WTC11 (cell line): ENCODE measurements around the gene PDE6B. TPM values are rescaled to one million over a fixed set of nuclear protein-coding genes. Genes with fewer than 3 reads are reported as not detected.
A peak's percentile ranks its signal among the peaks of the same experiment; 100 is the strongest.

Experiments
- ATAC-seq: fragments of 200-7000 bp; cut with Tn5 transposase; 2 replicates; pipeline ENCODE4 v1.10.0; 2021; ENCODE audit warnings: mild to moderate bottlenecking, moderate library complexity
- CTCF ChIA-PET: fragments of 300-600 bp; sonication (Branson Sonifier 250); formaldehyde crosslinking; loops from one replicate; lab custom pipeline; 2021; ENCODE audit warnings: antibody characterized with exemption; lab: Charles Lee
- POLR2A ChIA-PET: fragments of 350-600 bp; sonication (Branson Sonifier 250); formaldehyde crosslinking; loops from one replicate; lab custom pipeline; 2021; ENCODE audit warnings: antibody characterized with exemption; lab: Charles Lee
- DNase-seq: peaks from one replicate; pipeline ENCODE4 v3.0.0; 2021; ENCODE audit warnings: low spot score
- H3K27ac Mint-ChIP-seq: 2 replicates; pipeline ENCODE4 v1.8.0; 2021; ENCODE audit warnings: mixed read lengths
- H3K27me3 Mint-ChIP-seq: 2 replicates; pipeline ENCODE4 v1.8.0; 2021; ENCODE audit warnings: low read depth, mild to moderate bottlenecking, moderate library complexity, mixed read lengths
- H3K36me3 Mint-ChIP-seq: 2 replicates; pipeline ENCODE4 v1.8.0; 2021; ENCODE audit warnings: mixed read lengths
- H3K4me1 Mint-ChIP-seq: 2 replicates; pipeline ENCODE4 v1.8.0; 2022; ENCODE audit warnings: mixed read lengths
- H3K4me3 Mint-ChIP-seq: 2 replicates; pipeline ENCODE4 v1.8.0; 2021; ENCODE audit warnings: mild to moderate bottlenecking, moderate library complexity, mixed read lengths
- H3K9me3 Mint-ChIP-seq: 2 replicates; pipeline ENCODE4 v1.8.0; 2021; ENCODE audit warnings: mixed read lengths
- CBFB ChIP-seq: sonication (generic); formaldehyde crosslinking; IDR thresholded peaks from 2 replicates; pipeline ENCODE4 v1.8.1; 2022; ENCODE audit warnings: mild to moderate bottlenecking, low read depth, missing genetic modification reagents
- CDX4 ChIP-seq: fragments of 250-450 bp; sonication (Bioruptor Pico); IDR thresholded peaks from 2 replicates; pipeline ENCODE4 v1.9.0; 2021; ENCODE audit warnings: moderate library complexity, mild to moderate bottlenecking, inconsistent platforms, borderline replicate concordance
- EMX1 ChIP-seq: fragments of 250-450 bp; sonication (Bioruptor Pico); IDR thresholded peaks from 2 replicates; pipeline ENCODE4 v1.8.0; 2021; ENCODE audit warnings: mild to moderate bottlenecking
- FOXK1 ChIP-seq: sonication (generic); formaldehyde crosslinking; IDR thresholded peaks from 2 replicates; pipeline ENCODE4 v1.8.0; 2022; ENCODE audit warnings: mild to moderate bottlenecking, moderate library complexity, missing genetic modification reagents
- FOXP4 ChIP-seq: sonication (generic); formaldehyde crosslinking; IDR thresholded peaks from 2 replicates; pipeline ENCODE4 v1.8.0; 2022; ENCODE audit warnings: mild to moderate bottlenecking, missing genetic modification reagents
- GABPB1 ChIP-seq: sonication (generic); formaldehyde crosslinking; IDR thresholded peaks from 2 replicates; pipeline ENCODE4 v1.8.1; 2023; ENCODE audit warnings: mild to moderate bottlenecking, missing genetic modification reagents
- HMGXB4 ChIP-seq: sonication (generic); formaldehyde crosslinking; IDR thresholded peaks from 2 replicates; pipeline ENCODE4 v1.8.1; 2023; ENCODE audit warnings: mild to moderate bottlenecking, moderate library complexity, missing genetic modification reagents
- NFATC4 ChIP-seq: fragments of 250-450 bp; sonication (Bioruptor Pico); IDR thresholded peaks from 2 replicates; pipeline ENCODE4 v1.9.0; 2021; ENCODE audit warnings: mild to moderate bottlenecking
- NFE2L1 ChIP-seq: sonication (generic); formaldehyde crosslinking; IDR thresholded peaks from 2 replicates; pipeline ENCODE4 v1.8.1; 2023; ENCODE audit warnings: missing genetic modification reagents
- NR2C2 ChIP-seq: sonication (generic); formaldehyde crosslinking; IDR thresholded peaks from 2 replicates; pipeline ENCODE4 v1.8.0; 2022; ENCODE audit warnings: mild to moderate bottlenecking, missing genetic modification reagents
- SMAD4 ChIP-seq: sonication (generic); formaldehyde crosslinking; IDR thresholded peaks from 2 replicates; pipeline ENCODE4 v1.8.0; 2022; ENCODE audit warnings: mild to moderate bottlenecking, missing genetic modification reagents
- SP1 ChIP-seq: sonication (generic); formaldehyde crosslinking; conservative IDR thresholded peaks from 2 replicates; pipeline ENCODE4 v1.8.1; 2022; ENCODE audit warnings: missing genetic modification reagents
- STAT6 ChIP-seq: sonication (generic); formaldehyde crosslinking; conservative IDR thresholded peaks from 2 replicates; pipeline ENCODE4 v1.8.1; 2023; ENCODE audit warnings: mild to moderate bottlenecking, low read depth, missing genetic modification reagents, moderate library complexity
- TEAD1 ChIP-seq: sonication (generic); formaldehyde crosslinking; IDR thresholded peaks from 2 replicates; pipeline ENCODE4 v1.8.0; 2022; ENCODE audit warnings: mild to moderate bottlenecking, missing genetic modification reagents
- ZNF219 ChIP-seq: sonication (generic); formaldehyde crosslinking; IDR thresholded peaks from 2 replicates; pipeline ENCODE4 v1.8.0; 2023; ENCODE audit warnings: missing genetic modification reagents, mild to moderate bottlenecking, borderline replicate concordance
- ZNF263 ChIP-seq: sonication (generic); formaldehyde crosslinking; IDR thresholded peaks from 2 replicates; pipeline ENCODE4 v1.8.1; 2022; ENCODE audit warnings: low read depth, mild to moderate bottlenecking, moderate library complexity, missing genetic modification reagents
- ZNF423 ChIP-seq: fragments of 250-450 bp; sonication (Bioruptor Pico); IDR thresholded peaks from 2 replicates; pipeline ENCODE4 v2.1.2; 2022; ENCODE audit warnings: mild to moderate bottlenecking, moderate library complexity
- total RNA-seq: library from RNA; stranded (reverse); gene quantifications from 3 replicates; pipeline ENCODE4 v1.2.3, GENCODE V29; 2021
- TF ChIP-seq, protein P1 (sequence below): sonication (generic); formaldehyde crosslinking; IDR thresholded peaks from 2 replicates; pipeline ENCODE4 v1.8.0; 2022; ENCODE audit warnings: mild to moderate bottlenecking, missing genetic modification reagents
- TF ChIP-seq, protein P2 (sequence below): sonication (generic); formaldehyde crosslinking; IDR thresholded peaks from 2 replicates; pipeline ENCODE4 v1.8.1; 2023; ENCODE audit warnings: mild to moderate bottlenecking, missing genetic modification reagents, moderate library complexity
- TF ChIP-seq, protein P3 (sequence below): sonication (generic); formaldehyde crosslinking; IDR thresholded peaks from 2 replicates; pipeline ENCODE4 v1.8.0; 2022; ENCODE audit warnings: mild to moderate bottlenecking, missing genetic modification reagents
- TF ChIP-seq, protein P4 (sequence below): sonication (generic); formaldehyde crosslinking; IDR thresholded peaks from 2 replicates; pipeline ENCODE4 v1.8.1; 2023; ENCODE audit warnings: mild to moderate bottlenecking, missing genetic modification reagents, moderate library complexity

PDE6B gene
- total RNA-seq, 1 experiment from 2014 or later = 7.1 TPM

DNA sequence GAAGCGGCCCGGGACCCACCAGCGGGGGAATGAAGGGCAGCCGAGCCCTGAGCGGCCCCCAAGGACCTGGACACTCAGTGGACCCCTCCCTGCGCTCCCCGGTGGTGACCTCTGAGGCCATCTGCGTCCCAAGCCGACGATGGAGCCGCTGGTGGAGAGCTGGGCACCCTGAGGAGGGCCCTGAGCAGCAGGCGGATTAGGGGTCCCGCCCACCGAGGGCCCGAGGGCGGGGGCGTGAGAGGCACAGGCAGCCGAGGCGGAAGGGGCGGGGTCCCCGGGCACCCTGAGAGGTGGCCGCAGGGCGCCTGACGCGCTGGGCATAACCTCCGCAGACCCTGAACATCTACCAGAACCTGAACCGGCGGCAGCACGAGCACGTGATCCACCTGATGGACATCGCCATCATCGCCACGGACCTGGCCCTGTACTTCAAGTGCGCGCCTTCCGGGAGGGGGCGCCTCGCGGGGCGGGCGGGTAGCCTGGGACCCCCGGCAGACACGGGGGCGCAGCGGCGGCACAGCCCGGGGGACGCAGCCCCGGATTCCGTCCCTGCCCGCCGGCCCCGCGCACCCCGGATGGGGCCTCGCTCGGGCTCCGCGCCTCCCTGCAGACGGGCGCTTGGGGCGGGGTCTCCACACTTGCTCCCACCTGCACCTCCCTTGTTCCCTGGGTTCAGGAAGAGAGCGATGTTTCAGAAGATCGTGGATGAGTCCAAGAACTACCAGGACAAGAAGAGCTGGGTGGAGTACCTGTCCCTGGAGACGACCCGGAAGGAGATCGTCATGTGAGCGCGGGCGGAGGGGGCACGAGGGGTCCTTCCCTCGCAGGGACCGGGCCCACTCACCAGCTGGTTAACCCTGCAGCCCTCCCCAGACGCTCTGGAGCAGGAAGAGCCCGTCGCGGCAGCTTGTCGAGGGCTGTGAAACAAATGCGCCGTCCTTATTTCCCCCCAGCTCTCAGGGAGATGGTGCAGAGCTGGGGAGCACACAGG lies 38.4 kb downstream of the PDE6B start:
- Mint-ChIP-seq H3K27me3 (no peaks in the 10 kb centered on the region; the same call in 1 of the 2 replicates), H3K9me3 (peaks cover 9% of the 10 kb centered on the region; the same call in 1 of the 2 replicates), H3K4me3 (peak overlapping the region; percentile 70), H3K4me1 (peaks cover 3% of the 10 kb centered on the region), H3K27ac (no peak overlapping the region), H3K36me3 (peaks cover 4% of the 10 kb centered on the region)
- DNase-seq (peak; percentile 71), ATAC-seq (peak; percentile 68)
- ChIA-PET CTCF (interaction anchor here (0.7 to 2.6 kb wide), 8 partner anchors 10 to 87 kb away, joined by 3 to 17 read pairs (median 4); partner anchors contain the start of genes ATP5ME and MYL5), POLR2A (interaction anchor here (0.7 to 1.1 kb wide), 4 partner anchors 11 to 52 kb away, joined by 3 to 4 read pairs (median 3); partner anchors contain the start of genes ATP5ME and MYL5)
- TF ChIP-seq ZNF423 (CRISPR knock-in tag) (peak; percentile 52; the same call in 1 of the 2 replicates), NFATC4 (CRISPR knock-in tag) (no peak), NR2C2 (CRISPR knock-in tag) (peak; percentile 83), CBFB (CRISPR knock-in tag) (no peak), GABPB1 (CRISPR knock-in tag) (0 out of 2 replicates have a peak, but pooled peaks have one; percentile 38), NFE2L1 (CRISPR knock-in tag) (0 out of 2 replicates have a peak, but pooled peaks have one; percentile 30), FOXP4 (CRISPR knock-in tag) (0 out of 2 replicates have a peak, but pooled peaks have one; percentile 61), EMX1 (CRISPR knock-in tag) (no peak), ZNF263 (CRISPR knock-in tag) (0 out of 2 replicates have a peak, but pooled peaks have one; percentile 3), CDX4 (CRISPR knock-in tag) (no peak), HMGXB4 (CRISPR knock-in tag) (0 out of 2 replicates have a peak, but pooled peaks have one; percentile 62), FOXK1 (CRISPR knock-in tag) (0 out of 2 replicates have a peak, but pooled peaks have one; percentile 39), ZNF219 (0 out of 2 replicates have a peak, but pooled peaks have one; percentile 39), STAT6 (no peak), TEAD1 (CRISPR knock-in tag) (peak; percentile 66; the same call in 1 of the 2 replicates), SMAD4 (CRISPR knock-in tag) (peak; percentile 21; the same call in 1 of the 2 replicates), SP1 (CRISPR knock-in tag) (peak; percentile 64; the same call in 1 of the 2 replicates)
- TF ChIP-seq, protein P1, sequence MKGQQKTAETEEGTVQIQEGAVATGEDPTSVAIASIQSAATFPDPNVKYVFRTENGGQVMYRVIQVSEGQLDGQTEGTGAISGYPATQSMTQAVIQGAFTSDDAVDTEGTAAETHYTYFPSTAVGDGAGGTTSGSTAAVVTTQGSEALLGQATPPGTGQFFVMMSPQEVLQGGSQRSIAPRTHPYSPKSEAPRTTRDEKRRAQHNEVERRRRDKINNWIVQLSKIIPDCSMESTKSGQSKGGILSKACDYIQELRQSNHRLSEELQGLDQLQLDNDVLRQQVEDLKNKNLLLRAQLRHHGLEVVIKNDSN (CRISPR knock-in tag) = peak; percentile 73
- TF ChIP-seq, protein P2, sequence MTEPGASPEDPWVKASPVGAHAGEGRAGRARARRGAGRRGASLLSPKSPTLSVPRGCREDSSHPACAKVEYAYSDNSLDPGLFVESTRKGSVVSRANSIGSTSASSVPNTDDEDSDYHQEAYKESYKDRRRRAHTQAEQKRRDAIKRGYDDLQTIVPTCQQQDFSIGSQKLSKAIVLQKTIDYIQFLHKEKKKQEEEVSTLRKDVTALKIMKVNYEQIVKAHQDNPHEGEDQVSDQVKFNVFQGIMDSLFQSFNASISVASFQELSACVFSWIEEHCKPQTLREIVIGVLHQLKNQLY (CRISPR knock-in tag) = 0 out of 2 replicates have a peak, but pooled peaks have one; percentile 45
- TF ChIP-seq, protein P3, sequence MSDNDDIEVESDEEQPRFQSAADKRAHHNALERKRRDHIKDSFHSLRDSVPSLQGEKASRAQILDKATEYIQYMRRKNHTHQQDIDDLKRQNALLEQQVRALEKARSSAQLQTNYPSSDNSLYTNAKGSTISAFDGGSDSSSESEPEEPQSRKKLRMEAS (CRISPR knock-in tag) = peak; percentile 51
- TF ChIP-seq, protein P4, sequence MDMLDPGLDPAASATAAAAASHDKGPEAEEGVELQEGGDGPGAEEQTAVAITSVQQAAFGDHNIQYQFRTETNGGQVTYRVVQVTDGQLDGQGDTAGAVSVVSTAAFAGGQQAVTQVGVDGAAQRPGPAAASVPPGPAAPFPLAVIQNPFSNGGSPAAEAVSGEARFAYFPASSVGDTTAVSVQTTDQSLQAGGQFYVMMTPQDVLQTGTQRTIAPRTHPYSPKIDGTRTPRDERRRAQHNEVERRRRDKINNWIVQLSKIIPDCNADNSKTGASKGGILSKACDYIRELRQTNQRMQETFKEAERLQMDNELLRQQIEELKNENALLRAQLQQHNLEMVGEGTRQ (CRISPR knock-in tag) = peak; percentile 80
